Dedifferentiated amniotic fluid mesenchymal stem cell (primary cell): ENCODE measurements around the gene POLD3.
A peak's percentile ranks its signal among the peaks of the same experiment; 100 is the strongest.

ENCODE experiments used
- DNase-seq: peaks from one replicate; pipeline ENCODE4 v3.0.0-alpha.2; 2016; ENCODE audit errors: extremely low spot score

The POLD3 gene

GRCh38 chr11:74592441-74593362 is at the start of gene POLD3:
Gene POLD3 (plus strand): TSS chr11:74592582. CDS start chr11:74592659, 77 bp downstream.
- peak; percentile 62 for DNase-seq

- no peak for DNase-seq
These were observed 48.4 kb upstream of the POLD3 start for GRCh38 chr11:74543991-74544390.

GRCh38 chr11:74546752-74547151 is 45.6 kb upstream of the POLD3 start:
- DNase-seq, result no peak

- no peak for DNase-seq
These were observed 41.2 kb upstream of the POLD3 start for GRCh38 chr11:74550991-74551753.

GRCh38 chr11:74551754-74552145 is 40.6 kb upstream of the POLD3 start:
- no peak for DNase-seq

GRCh38 chr11:74557526-74557925 is 34.9 kb upstream of the POLD3 start:
- no peak for DNase-seq

GRCh38 chr11:74559110-74559933 is 33.1 kb upstream of the POLD3 start:
- no peak for DNase-seq

GRCh38 chr11:74559934-74560309 is 32.5 kb upstream of the POLD3 start:
- no peak for DNase-seq

- DNase-seq, result no peak
These were observed 26.0 kb upstream of the POLD3 start for GRCh38 chr11:74566146-74566960.

GRCh38 chr11:74568028-74568427 is 24.4 kb upstream of the POLD3 start:
- DNase-seq, result no peak

- peak; percentile 59 for DNase-seq
These were observed 21.9 kb upstream of the POLD3 start for GRCh38 chr11:74570266-74571061.

- no peak for DNase-seq
These were observed 21.4 kb upstream of the POLD3 start for GRCh38 chr11:74571062-74571399.

GRCh38 chr11:74572349-74572748 is 20.0 kb upstream of the POLD3 start:
- DNase-seq, result no peak

GRCh38 chr11:74574563-74574962 is 17.8 kb upstream of the POLD3 start:
- no peak for DNase-seq

GRCh38 chr11:74575999-74576398 is 16.4 kb upstream of the POLD3 start:
- no peak for DNase-seq

GRCh38 chr11:74577181-74577580 is 15.2 kb upstream of the POLD3 start:
- DNase-seq, result no peak

- no peak for DNase-seq
These were observed 14.6 kb upstream of the POLD3 start for GRCh38 chr11:74577624-74578396.

GRCh38 chr11:74579577-74580270 is 12.7 kb upstream of the POLD3 start:
- no peak for DNase-seq

GRCh38 chr11:74581954-74582547 is 10.3 kb upstream of the POLD3 start:
- peak; percentile 11 for DNase-seq
